ENCODE results near the gene PCDHGB3. TPM values are rescaled to one million over a fixed set of nuclear protein-coding genes. Genes with fewer than 3 reads are reported as not detected.

Gene PCDHGB3
- not detected for total RNA-seq (2013)
- polyA plus RNA-seq (not detected), polyA minus RNA-seq (0.16 TPM in 1 of 2 replicates, not detected in the other), total RNA-seq (0 to 0.91 (median 0) reads per million in 11 experiments)

- Mint-ChIP-seq H3K9me3 (peaks cover 44 to 79% (median 68%) of the 10 kb centered on the region in 7 donors), H3K27ac (no peak within 1 kb of the TSS), H3K4me1 (peaks cover 8% of the 10 kb centered on the region), H3K36me3 (peaks cover 6 to 12% of the 10 kb centered on the region in 2 donors), H3K4me3 (peak within 1 kb of the TSS; percentile 68 to 88), H3K27me3 (ENCODE audit: low read depth in 3 of 3) (peaks cover 60 to 78% (median 75%) of the 10 kb centered on the region in 3 donors)
- H3K9ac ChIP-seq (ENCODE audit: insufficient read depth, low read length, poor library complexity, severe bottlenecking) = no peak within 1 kb of the TSS
- peaks cover 59 to 66% of the 10 kb centered on the region in 2 donors for H3K9me3 ChIP-seq (replicated peaks in 1 of 2; ENCODE audit: control insufficient read depth in 1 of 2, insufficient read depth in 1 of 2, low read length in 2 of 2)
- no peaks in the 10 kb centered on the region for H3K36me3 ChIP-seq (replicated peaks in 1 of 2; ENCODE audit: control insufficient read depth in 1 of 2, insufficient read depth in 2 of 2, low read length in 2 of 2)
- H3K4me3 ChIP-seq (replicated peaks in 1 of 3; ENCODE audit: low read depth in 2 of 3, low read length in 3 of 3) = peak within 1 kb of the TSS in 2 of 3 experiments; percentile 8 to 53
- no peaks in the 10 kb centered on the region for H3K4me1 ChIP-seq (ENCODE audit: control insufficient read depth in 1 of 2, insufficient read depth in 2 of 2, low read length in 2 of 2)
- no peak for TF ChIP-seq CTCF (IDR thresholded peaks at IDR 0.05)
- H2AFZ ChIP-seq (ENCODE audit: insufficient read depth, low read depth, low read length, poor library complexity, severe bottlenecking) = no peak within 1 kb of the TSS
- peaks cover 44 to 100% of the 10 kb centered on the region in 2 donors for H3K27me3 ChIP-seq (ENCODE audit: control insufficient read depth in 2 of 2, insufficient read depth in 2 of 2, low read length in 2 of 2)
- no peaks in the 10 kb centered on the region for H3K79me2 ChIP-seq (ENCODE audit: insufficient read depth, low read length)
- H4K20me1 ChIP-seq (ENCODE audit: insufficient read depth, low read length) = no peaks in the 10 kb centered on the region
- DNase-seq = no peak
- peak within 1 kb of the TSS; percentile 58 for H3K4me2 ChIP-seq (replicated peaks; ENCODE audit: extremely low read depth, low read length, poor library complexity, severe bottlenecking)
- 19% methylated on average over 30 of the region's 32 CpGs for whole genome bisulfite sequencing (ENCODE audit: insufficient coverage)
- intact Hi-C loops (cut with micrococcal nuclease) = no loop called here
- H3K27ac ChIP-seq (ENCODE audit: low read depth in 1 of 2, low read length in 2 of 2) = no peak within 1 kb of the TSS
Measured at GRCh38 chr5:141369994-141370848, at the start of gene PCDHGB3. Gene PCDHGB3 (plus strand): TSS chr5:141370242. CDS start chr5:141370395, 153 bp downstream.

GRCh38 chr5:141322261-141322660, 47.8 kb upstream of the PCDHGB3 start:
- intact Hi-C loops (cut with micrococcal nuclease) = loop anchor here in 1 of 2 donors (5.0 kb wide), 1 partner anchor 200 kb away; no protein-coding TSS in a partner anchor
- no peaks in the 10 kb centered on the region for H4K20me1 ChIP-seq (ENCODE audit: insufficient read depth, low read length)
- H2AFZ ChIP-seq (ENCODE audit: insufficient read depth, low read depth, low read length, poor library complexity, severe bottlenecking) = no peak overlapping the region
- Mint-ChIP-seq H3K4me1 (peaks cover 21% of the 10 kb centered on the region), H3K9me3 (peaks cover 39 to 87% (median 78%) of the 10 kb centered on the region in 7 donors), H3K4me3 (no peak overlapping the region), H3K36me3 (peaks cover 14 to 28% of the 10 kb centered on the region in 2 donors), H3K27ac (no peak overlapping the region), H3K27me3 (ENCODE audit: low read depth in 3 of 3) (peaks cover 6 to 17% (median 14%) of the 10 kb centered on the region in 3 donors)
- 86% methylated on average over 1 of the region's 3 CpGs for WGBS (ENCODE audit: insufficient coverage)
- H3K4me2 ChIP-seq (replicated peaks; ENCODE audit: extremely low read depth, low read length, poor library complexity, severe bottlenecking) = no peak overlapping the region
- no peak overlapping the region for H3K4me3 ChIP-seq (replicated peaks in 1 of 3; ENCODE audit: low read depth in 2 of 3, low read length in 3 of 3)
- peaks cover 11 to 15% of the 10 kb centered on the region in 2 donors for H3K27me3 ChIP-seq (ENCODE audit: control insufficient read depth in 2 of 2, insufficient read depth in 2 of 2, low read length in 2 of 2)
- H3K9me3 ChIP-seq (replicated peaks in 1 of 2; ENCODE audit: control insufficient read depth in 1 of 2, insufficient read depth in 1 of 2, low read length in 2 of 2) = peaks cover 58 to 72% of the 10 kb centered on the region in 2 donors
- peaks cover 16% of the 10 kb centered on the region for H3K79me2 ChIP-seq (ENCODE audit: insufficient read depth, low read length)
- H3K27ac ChIP-seq (ENCODE audit: low read depth in 1 of 2, low read length in 2 of 2) = no peak overlapping the region
- peaks cover 0 to 20% of the 10 kb centered on the region in 2 donors for H3K36me3 ChIP-seq (replicated peaks in 1 of 2; ENCODE audit: control insufficient read depth in 1 of 2, insufficient read depth in 2 of 2, low read length in 2 of 2)
- H3K9ac ChIP-seq (ENCODE audit: insufficient read depth, low read length, poor library complexity, severe bottlenecking) = no peak overlapping the region
- no peak for TF ChIP-seq CTCF (IDR thresholded peaks at IDR 0.05)
- no peak for DNase-seq
- H3K4me1 ChIP-seq (ENCODE audit: control insufficient read depth in 1 of 2, insufficient read depth in 2 of 2, low read length in 2 of 2) = peaks cover 11 to 16% of the 10 kb centered on the region in 2 donors

Measured in CD14-positive monocyte (primary cell).